ES-I3 (cell line): Measurements from ENCODE around the gene SLC43A1.
"Not testable (repeated sequence)": the region's sequence is repeated elsewhere in the genome, so short reads cannot be mapped to it uniquely, and the experiment has no call there.

Source experiments
- H3K36me3 ChIP-seq: 2 replicates; pipeline ENCODE4 v1.6.1; 2013; ENCODE audit warnings: mild to moderate bottlenecking, low read length, control low read depth, moderate library complexity; ENCODE audit not compliant: insufficient read depth
- H3K4me1 ChIP-seq: 2 replicates; pipeline ENCODE4 v1.6.1; 2013; ENCODE audit warnings: mild to moderate bottlenecking, control low read depth, low read length; ENCODE audit not compliant: insufficient read depth
- H3K9ac ChIP-seq: 2 replicates; pipeline ENCODE4 v1.6.1; 2013; ENCODE audit warnings: low read depth, mild to moderate bottlenecking, low read length, moderate library complexity
- H3K9me3 ChIP-seq: 2 replicates; pipeline ENCODE4 v1.6.1; 2013; ENCODE audit warnings: mild to moderate bottlenecking, low read length, moderate library complexity; ENCODE audit not compliant: control insufficient read depth, insufficient read depth

The SLC43A1 gene

GRCh38 chr11:57541169-57541568 is 25.7 kb upstream of the SLC43A1 start:
- no peak overlapping the region for H3K9ac ChIP-seq
- H3K4me1 ChIP-seq = peaks cover 20% of the 10 kb centered on the region
- no peaks in the 10 kb centered on the region for H3K9me3 ChIP-seq
- H3K36me3 ChIP-seq = no peaks in the 10 kb centered on the region

DNA sequence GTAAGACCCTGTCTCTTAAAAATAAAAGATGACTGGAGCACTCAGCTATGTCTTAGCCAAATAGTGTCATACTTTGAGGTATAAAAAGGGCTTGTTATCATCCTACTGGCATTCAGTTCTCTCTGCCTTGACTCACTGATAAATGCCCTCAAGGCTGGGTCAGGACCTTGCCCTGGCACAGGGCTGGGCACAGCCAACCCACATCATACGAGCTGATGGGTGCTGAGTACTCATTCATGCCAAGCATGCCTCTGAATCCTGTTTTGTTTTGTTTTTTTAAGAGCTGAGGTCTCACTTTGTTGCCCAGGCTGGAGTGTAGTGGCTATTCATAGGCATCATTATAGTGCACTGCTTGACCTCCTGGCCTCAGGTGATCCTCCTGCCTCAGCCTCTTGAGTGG is 23.8 kb upstream of the SLC43A1 start:
- H3K4me1 ChIP-seq = peaks cover 20% of the 10 kb centered on the region
- H3K36me3 ChIP-seq = no peaks in the 10 kb centered on the region
- no peaks in the 10 kb centered on the region for H3K9me3 ChIP-seq
- H3K9ac ChIP-seq = no peak overlapping the region

DNA sequence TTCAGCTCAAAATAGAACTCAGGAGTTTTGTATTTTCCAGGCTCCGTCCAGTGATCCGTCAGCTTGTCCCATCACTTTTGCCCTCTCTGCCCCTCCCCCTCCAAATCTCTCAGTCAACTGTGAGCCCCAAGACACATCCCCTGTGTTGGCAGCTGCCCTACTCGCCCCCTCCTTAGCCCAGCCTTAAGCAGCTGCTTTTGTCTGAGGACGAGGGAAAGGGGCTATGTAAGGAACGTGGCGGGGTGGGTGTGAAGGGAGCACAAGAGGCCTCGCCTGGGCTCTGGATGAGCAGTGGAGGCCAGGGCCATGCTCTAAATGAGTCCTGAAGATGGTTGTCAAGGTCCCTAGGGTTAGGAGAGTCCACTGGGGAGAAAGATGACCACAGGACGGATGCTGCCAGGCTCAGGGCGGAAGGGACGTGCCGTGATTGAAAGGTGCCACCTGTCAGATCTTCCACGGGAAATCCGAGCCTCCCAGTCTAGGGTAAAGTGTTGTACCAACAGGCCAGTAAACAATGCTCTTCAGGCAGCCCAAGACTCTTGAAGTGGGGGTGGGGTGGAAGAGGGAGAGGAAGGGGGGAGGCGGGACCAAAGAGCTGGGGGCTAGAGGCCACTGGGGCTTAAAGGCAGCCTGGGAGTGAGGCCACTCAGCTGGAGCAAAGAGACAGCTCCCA is 21.6 kb upstream of the SLC43A1 start, which contains the start of gene SMTNL1:
Gene SMTNL1 (plus strand): TSS at position 649 of the 673 bp plus-strand sequence. CDS start 5,048 bp downstream, outside the sequence.
- Histone ChIP-seq H3K36me3 (no peaks in the 10 kb centered on the region), H3K4me1 (peaks cover 7% of the 10 kb centered on the region; the same call in 1 of the 2 replicates), H3K9ac (no peak within 1 kb of the TSS), H3K9me3 (no peaks in the 10 kb centered on the region)

- not testable (repeated sequence) for H3K36me3 ChIP-seq, H3K9me3 ChIP-seq, H3K4me1 ChIP-seq, H3K9ac ChIP-seq
These were observed 18.9 kb upstream of the SLC43A1 start for GRCh38 chr11:57534449-57534848.

GRCh38 chr11:57530596-57531507 is 15.3 kb upstream of the SLC43A1 start, which contains the start of gene TIMM10:
TSS of gene TIMM10 (minus strand) at chr11:57530754. CDS start at chr11:57530189, 565 bp downstream.
- peaks cover 6% of the 10 kb centered on the region for H3K4me1 ChIP-seq
- H3K9me3 ChIP-seq = no peaks in the 10 kb centered on the region
- peak within 1 kb of the TSS; percentile 86 for H3K9ac ChIP-seq
- 0 out of 2 replicates have a peak, but pooled peaks cover 7% of the 10 kb centered on the region for H3K36me3 ChIP-seq

DNA sequence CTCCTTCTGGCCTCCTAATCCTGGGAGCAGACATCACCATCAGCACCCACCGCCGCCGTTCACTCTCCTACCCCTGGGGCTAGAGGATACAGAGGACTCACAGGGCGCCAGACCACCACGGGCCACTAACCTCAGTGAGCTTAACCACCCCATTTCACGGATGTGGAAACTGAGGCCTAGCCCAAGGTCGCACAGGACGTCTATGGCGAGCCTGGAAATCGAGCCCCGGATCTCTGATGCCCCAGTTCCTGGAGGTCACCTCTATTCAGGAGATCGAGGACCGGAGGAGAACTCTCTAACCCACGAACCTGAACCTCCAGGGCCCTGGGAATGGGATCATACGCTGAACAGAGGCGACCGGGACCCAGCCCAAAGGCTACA is 14.7 kb upstream of the SLC43A1 start:
- Histone ChIP-seq H3K9me3 (no peaks in the 10 kb centered on the region), H3K4me1 (peaks cover 6% of the 10 kb centered on the region), H3K9ac (peak overlapping the region; percentile 86), H3K36me3 (peaks cover 7% of the 10 kb centered on the region; the same call in 1 of the 2 replicates)

- Histone ChIP-seq H3K9ac (no peak overlapping the region), H3K9me3 (peaks cover 4% of the 10 kb centered on the region; the same call in 1 of the 2 replicates), H3K4me1 (peaks cover 6% of the 10 kb centered on the region), H3K36me3 (peaks cover 11% of the 10 kb centered on the region)
These were observed 13.5 kb upstream of the SLC43A1 start for GRCh38 chr11:57529012-57529411.

- peaks cover 11% of the 10 kb centered on the region for H3K36me3 ChIP-seq
- peaks cover 4% of the 10 kb centered on the region; the same call in 1 of the 2 replicates for H3K9me3 ChIP-seq
- H3K9ac ChIP-seq = peak overlapping the region; percentile 10; the same call in 1 of the 2 replicates
- H3K4me1 ChIP-seq = peaks cover 10% of the 10 kb centered on the region
These were observed 11.6 kb upstream of the SLC43A1 start for GRCh38 chr11:57527056-57527631.

DNA sequence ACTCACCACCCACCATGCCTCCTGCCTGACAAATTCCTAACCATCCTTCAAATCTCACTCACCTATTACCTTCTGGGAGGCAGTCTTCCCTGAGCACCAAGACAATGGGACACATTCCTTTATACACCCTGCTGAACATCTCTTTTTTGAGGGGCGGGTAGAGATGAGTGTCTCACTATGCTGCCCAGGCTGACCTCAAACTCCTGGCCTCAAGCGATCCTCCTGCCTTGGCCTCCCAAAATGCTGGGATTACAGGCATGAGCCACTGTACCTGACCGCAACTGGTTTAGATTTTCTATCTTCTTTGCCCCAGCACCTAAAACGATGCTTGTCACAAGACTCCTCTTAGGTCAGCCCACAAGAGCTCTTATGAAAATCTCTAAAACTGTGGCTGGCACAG is 7.9 kb upstream of the SLC43A1 start:
- peaks cover 4% of the 10 kb centered on the region; the same call in 1 of the 2 replicates for H3K9me3 ChIP-seq
- peaks cover 4% of the 10 kb centered on the region for H3K36me3 ChIP-seq
- peaks cover 11% of the 10 kb centered on the region for H3K4me1 ChIP-seq
- no peak overlapping the region for H3K9ac ChIP-seq

GRCh38 chr11:57521116-57521515 is 5.6 kb upstream of the SLC43A1 start:
- peaks cover 4% of the 10 kb centered on the region for H3K36me3 ChIP-seq
- H3K9me3 ChIP-seq = peaks cover 4% of the 10 kb centered on the region; the same call in 1 of the 2 replicates
- H3K9ac ChIP-seq = no peak overlapping the region
- peaks cover 5% of the 10 kb centered on the region; the same call in 1 of the 2 replicates for H3K4me1 ChIP-seq

DNA sequence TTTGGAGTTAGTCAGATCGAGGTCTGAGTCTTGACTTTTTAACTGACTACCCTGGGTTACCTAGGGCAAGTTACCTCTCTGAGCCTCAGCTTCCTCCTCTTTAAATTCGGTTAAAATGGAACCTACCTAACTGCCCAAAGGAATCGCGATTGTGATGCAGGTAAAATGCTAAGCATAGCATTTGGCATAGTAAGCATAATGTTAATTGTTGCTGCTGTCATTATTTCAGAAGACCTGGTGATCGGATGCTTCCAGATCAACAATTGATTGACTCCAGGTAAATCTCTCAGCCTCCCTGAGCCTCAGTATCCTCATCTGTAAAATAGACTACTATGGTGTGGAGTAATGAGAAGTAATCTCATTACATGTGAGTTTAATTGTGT is 550 bp upstream of the SLC43A1 start:
- no peaks in the 10 kb centered on the region for H3K9me3 ChIP-seq
- H3K36me3 ChIP-seq = no peaks in the 10 kb centered on the region
- H3K9ac ChIP-seq = peak overlapping the region; percentile 58
- H3K4me1 ChIP-seq = peaks cover 6% of the 10 kb centered on the region; the same call in 1 of the 2 replicates

GRCh38 chr11:57514538-57515331 is 767 bp downstream of the SLC43A1 start:
- Histone ChIP-seq H3K9me3 (no peaks in the 10 kb centered on the region), H3K4me1 (peaks cover 6% of the 10 kb centered on the region; the same call in 1 of the 2 replicates), H3K36me3 (no peaks in the 10 kb centered on the region)

GRCh38 chr11:57513911-57514537 is 1.5 kb downstream of the SLC43A1 start:
- Histone ChIP-seq H3K9me3 (no peaks in the 10 kb centered on the region), H3K36me3 (no peaks in the 10 kb centered on the region), H3K9ac (peak overlapping the region; percentile 58), H3K4me1 (peaks cover 6% of the 10 kb centered on the region; the same call in 1 of the 2 replicates)

More at GRCh38 chr11:57514538-57515331, 767 bp downstream of the SLC43A1 start:
- H3K9ac ChIP-seq = peak overlapping the region; percentile 58
